ENCODE data around the gene UNC80.

DNA sequence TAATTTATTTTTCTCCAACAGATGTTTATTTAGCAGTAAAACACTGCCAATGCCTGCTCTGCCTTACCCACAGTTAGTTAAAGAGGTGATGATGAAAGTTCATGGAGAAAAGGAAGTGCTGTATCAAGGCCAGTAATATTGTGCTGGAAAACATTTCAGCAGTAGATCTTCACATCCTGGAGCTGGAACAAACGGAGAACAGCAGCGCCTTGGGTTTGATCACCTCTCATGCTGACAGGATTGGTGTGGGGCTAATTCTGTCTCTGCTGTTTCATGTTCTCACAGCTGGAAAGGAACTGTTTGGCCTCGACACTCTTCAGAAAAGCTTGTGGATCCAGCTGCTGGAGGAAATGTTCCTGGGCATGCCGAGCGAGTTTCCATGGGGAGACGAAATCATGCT, 169.3 kb downstream of the UNC80 start:
- TF ChIP-seq SMC3 (IDR thresholded peaks at IDR 0.05; ENCODE audit: low read depth, low read length) (no peak), RCOR1 (IDR thresholded peaks at IDR 0.05; ENCODE audit: insufficient replicate concordance, low read length) (no peak), MXI1 (IDR thresholded peaks at IDR 0.05; ENCODE audit: borderline replicate concordance, low read depth, low read length) (no peak), POLR2A (IDR thresholded peaks at IDR 0.05; ENCODE audit: low read depth, low read length) (no peak), CEBPB (IDR thresholded peaks at IDR 0.05; ENCODE audit: low read depth, low read length) (no peak)
- TF ChIP-seq, protein P1, sequence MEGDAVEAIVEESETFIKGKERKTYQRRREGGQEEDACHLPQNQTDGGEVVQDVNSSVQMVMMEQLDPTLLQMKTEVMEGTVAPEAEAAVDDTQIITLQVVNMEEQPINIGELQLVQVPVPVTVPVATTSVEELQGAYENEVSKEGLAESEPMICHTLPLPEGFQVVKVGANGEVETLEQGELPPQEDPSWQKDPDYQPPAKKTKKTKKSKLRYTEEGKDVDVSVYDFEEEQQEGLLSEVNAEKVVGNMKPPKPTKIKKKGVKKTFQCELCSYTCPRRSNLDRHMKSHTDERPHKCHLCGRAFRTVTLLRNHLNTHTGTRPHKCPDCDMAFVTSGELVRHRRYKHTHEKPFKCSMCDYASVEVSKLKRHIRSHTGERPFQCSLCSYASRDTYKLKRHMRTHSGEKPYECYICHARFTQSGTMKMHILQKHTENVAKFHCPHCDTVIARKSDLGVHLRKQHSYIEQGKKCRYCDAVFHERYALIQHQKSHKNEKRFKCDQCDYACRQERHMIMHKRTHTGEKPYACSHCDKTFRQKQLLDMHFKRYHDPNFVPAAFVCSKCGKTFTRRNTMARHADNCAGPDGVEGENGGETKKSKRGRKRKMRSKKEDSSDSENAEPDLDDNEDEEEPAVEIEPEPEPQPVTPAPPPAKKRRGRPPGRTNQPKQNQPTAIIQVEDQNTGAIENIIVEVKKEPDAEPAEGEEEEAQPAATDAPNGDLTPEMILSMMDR (conservative IDR thresholded peaks at IDR 0.05; ENCODE audit: low read depth, low read length) = no peak
- TF ChIP-seq, protein P2, sequence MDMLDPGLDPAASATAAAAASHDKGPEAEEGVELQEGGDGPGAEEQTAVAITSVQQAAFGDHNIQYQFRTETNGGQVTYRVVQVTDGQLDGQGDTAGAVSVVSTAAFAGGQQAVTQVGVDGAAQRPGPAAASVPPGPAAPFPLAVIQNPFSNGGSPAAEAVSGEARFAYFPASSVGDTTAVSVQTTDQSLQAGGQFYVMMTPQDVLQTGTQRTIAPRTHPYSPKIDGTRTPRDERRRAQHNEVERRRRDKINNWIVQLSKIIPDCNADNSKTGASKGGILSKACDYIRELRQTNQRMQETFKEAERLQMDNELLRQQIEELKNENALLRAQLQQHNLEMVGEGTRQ (IDR thresholded peaks at IDR 0.05; ENCODE audit: low read depth, low read length) = no peak

Data from IMR-90 (cell line).